ENCODE measurements around the gene ATP8B1.

The ATP8B1 gene

GRCh38 chr18:57816208-57816954, 13.3 kb upstream of the ATP8B1 start:
- DNase-seq, result no peak

- DNase-seq, result no peak
Observed at GRCh38 chr18:57814555-57814954, 11.4 kb upstream of the ATP8B1 start.

DNA sequence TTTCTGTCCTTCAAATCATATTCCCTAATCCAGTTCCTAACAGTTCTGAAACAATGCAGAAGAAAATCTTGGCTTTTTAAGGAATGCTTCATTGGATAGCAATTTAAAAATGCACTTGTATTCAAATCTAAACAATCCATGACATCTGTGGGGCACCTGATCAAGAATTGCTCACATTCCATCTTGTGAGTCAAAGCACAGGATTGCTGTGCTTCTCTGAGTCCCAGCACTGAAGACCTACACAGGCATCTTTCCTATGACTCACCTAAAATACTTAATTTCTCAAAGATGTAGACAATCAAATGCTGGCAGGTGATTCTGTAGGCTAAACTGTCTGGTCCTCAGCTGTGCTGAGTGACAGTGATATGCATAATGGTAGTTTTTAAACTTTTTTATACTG, 10.1 kb upstream of the ATP8B1 start:
- DNase-seq, result no peak

GRCh38 chr18:57812126-57812477, 9.0 kb upstream of the ATP8B1 start:
- no peak for DNase-seq

DNA sequence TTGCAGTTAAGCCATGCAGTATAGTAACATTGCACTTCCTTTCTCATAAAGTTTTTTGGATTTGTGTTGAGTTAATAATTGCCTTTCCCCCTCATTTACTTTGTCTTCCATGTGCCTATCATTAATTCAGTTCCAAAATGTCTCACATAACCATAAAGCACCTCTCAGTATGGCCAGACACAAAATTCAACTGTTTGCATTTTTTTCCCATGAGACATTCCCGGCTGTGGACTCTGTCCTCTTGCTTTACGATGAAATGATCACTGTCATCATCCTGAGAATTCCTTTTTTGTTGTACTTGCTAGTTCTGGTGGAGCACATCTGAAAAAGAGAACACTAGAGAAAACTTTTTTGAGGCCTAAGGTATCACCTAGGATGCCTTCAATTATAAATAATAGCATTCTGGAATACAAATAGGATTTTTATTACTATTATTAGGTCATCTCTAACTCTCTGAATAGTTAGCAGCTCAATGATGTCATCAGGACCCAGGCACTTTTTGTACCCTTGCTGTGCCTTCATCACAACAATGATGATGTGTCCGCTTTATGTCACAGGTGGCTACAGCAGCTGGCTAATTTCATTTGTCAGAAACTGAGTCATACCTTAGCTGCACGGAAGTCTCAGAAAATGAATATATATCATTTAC, 8.5 kb upstream of the ATP8B1 start:
- no peak for DNase-seq

DNA sequence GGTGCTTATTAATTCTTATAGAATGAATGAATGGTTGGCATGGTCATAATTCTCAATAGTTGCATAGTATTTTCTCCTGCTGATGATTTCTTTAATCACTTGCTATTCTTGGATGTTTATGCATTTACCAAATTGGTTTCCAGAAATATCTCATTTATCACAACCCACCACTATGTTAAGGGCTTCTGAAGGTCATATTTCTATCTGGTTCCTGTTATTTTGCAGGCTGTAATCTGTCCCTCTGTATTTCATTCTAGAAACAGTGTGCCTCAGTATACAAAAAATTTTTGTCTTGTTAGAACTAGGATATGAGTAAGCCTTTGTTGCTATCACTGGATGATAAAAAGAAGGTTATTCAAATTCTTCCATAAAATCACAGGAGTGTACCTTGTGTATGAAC, 6.1 kb upstream of the ATP8B1 start:
- DNase-seq, result no peak

DNA sequence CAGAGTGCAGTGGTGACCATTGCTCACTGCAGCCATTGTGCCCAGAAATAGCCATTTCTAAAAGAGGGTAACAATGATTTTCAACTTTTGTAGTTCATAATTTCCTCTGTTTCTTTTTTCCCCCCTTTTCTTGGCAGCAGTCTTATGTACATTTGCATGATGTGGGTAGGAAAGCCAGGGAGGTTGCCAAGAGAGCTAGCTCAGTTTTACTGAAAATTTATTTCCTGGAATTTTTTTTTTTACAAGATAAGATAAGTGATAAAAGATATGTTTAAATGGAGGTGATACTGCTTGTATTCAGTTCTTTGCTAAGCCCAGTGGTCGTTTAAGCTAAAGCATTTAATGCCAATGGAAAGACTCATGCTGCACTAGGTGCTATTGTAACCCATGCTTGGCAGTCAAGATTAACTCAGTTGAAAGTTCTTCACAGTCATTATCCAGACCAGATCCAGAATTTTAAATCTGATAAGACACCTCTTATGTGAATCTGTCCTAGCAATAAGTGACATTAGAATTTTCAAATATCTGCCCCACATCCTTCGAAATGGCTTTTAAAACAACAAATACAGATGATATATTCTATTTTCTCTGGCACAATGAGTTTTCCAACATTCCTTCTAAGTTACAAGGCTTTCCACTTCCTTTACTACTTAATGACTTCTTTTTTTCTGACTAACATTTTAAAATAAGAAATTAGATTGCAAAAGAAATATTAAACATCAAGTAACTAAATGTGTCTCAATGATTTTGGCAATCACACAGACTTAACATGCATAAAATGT, 4.4 kb upstream of the ATP8B1 start:
- no peak for DNase-seq

GRCh38 chr18:57806978-57807285, 3.8 kb upstream of the ATP8B1 start:
- no peak for DNase-seq

GRCh38 chr18:57806201-57806977, 3.3 kb upstream of the ATP8B1 start:
- DNase-seq, result no peak

GRCh38 chr18:57805117-57805516, 2.0 kb upstream of the ATP8B1 start:
- no peak for DNase-seq

- DNase-seq, result no peak
Observed at GRCh38 chr18:57804557-57804956, 1.4 kb upstream of the ATP8B1 start.

GRCh38 chr18:57802213-57803102, 657 bp downstream of the ATP8B1 start:
- DNase-seq, result no peak

- DNase-seq, result no peak
Observed at GRCh38 chr18:57801761-57802212, 1.3 kb downstream of the ATP8B1 start.

- no peak for DNase-seq
Observed at GRCh38 chr18:57801325-57801724, 1.8 kb downstream of the ATP8B1 start.

- DNase-seq, result no peak
Observed at GRCh38 chr18:57798713-57799373, 4.3 kb downstream of the ATP8B1 start.

DNA sequence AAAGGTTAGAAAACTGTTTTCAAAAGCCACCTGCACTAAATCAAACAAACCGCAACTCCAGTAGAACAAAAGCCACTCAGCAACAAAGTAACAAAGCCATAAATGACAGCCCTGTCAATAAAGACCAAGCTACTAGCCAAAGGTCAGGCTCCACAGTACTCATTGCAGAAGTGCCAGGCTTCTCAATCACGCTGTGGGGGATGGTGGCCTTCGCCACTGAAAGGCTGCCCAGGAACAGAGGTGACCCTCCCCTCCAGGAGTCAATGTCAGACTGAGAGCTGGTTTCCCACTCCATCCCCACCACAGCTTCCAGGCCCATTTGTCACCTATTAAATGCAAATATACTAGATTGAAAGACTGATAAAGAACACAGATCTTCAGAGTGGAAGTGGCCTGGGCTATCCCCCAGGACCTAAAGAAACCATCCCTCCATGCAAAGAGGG, 5.9 kb downstream of the ATP8B1 start:
- DNase-seq, result no peak

- DNase-seq, result no peak
Observed at GRCh38 chr18:57794951-57795728, 8.0 kb downstream of the ATP8B1 start.

DNA sequence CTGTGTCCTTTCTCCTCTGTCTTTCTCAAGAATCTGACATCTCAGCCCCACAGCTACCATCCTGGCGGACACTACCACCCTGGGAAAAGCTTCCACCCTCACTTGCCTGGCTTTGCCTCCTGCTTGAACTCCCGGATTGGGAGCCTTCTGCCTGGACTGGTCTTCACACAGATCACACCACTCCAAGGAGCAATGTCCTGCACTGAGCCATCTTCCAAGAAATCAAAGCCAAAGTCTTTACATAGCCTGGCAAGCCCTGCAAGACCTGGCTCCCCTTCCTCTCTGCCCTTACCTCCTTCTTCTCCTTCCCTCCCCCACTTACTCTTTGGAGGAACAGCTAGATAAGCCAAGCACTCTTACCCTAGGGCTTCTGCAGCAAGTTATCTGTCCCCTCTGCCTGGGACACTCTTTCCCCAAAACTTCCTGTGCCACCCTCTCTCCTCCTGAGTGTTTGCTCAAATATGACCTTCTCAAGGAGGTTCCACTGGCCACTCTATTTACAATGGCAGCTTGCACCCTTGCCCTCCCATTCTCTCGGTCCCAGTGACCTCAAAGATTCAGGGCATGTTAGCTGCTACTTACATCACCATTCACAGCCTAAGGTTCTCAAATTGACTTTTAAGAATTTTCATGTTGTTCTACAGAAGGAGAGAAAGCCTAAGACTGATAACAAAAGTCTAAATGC, 9.7 kb downstream of the ATP8B1 start:
- DNase-seq, result no peak

DNA sequence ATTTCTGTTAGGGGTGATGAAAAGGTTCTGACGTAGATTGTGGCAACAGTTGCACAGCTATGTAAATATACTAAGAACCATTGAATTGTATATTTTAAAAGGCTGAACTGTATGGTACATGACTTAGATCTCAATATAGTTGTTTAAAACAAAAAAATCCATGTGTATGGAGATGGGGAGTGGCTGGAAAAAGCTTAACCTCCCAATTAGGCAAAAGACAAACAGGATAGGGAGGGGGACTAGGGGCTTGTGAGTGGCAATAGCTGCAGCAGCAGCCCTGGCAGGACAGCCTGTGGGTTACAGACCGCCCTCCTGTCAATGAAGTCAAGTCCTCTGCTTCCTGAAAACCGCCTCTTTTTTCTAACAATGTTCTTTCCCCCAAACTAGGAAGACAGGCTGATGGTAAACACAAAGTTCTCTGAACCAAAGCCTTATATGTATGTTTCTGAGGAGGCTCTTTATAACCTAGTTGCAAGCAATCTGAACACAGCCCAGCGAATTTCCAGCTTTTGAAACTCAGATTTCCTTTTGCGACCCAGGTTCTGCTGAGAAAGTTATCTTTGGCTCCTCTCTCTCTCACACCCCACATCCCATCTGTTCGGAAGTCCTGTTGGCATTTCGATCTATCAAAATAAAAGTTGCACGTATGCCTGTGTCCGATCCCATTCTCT, 10.3 kb downstream of the ATP8B1 start:
- DNase-seq, result no peak

DNA sequence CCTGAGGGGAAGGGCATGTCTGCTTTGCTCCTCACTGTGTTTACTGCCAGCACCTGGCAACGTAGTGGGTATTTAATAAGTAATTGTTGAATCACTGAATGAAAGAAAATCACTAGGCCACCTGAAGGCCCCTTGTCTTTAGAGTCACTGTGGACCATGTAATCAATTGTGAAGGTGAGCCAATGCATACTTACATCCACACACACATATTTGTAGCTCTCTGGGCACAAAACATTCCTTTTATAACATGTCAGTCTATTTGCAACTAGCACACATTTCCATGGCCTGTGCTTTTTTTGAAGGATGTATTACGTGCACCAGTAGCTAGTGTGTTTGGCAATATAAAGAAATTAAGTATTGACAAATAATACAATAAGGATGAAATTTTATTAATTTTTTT, 11.2 kb downstream of the ATP8B1 start:
- DNase-seq, result no peak
